Progenitor cell of endocrine pancreas (in vitro differentiated cells): ENCODE data around the gene SIPA1L3. TPM values are rescaled to one million over a fixed set of nuclear protein-coding genes. Genes with fewer than 3 reads are reported as not detected.

Experiments used
- DNase-seq: peaks from one replicate; pipeline ENCODE4 v3.0.0; 2021; ENCODE audit warnings: low spot score; ENCODE audit not compliant: unreplicated experiment
- H3K27ac Mint-ChIP-seq: 2 replicates; pipeline ENCODE4 v1.8.0; 2021; ENCODE audit warnings: mild to moderate bottlenecking, moderate library complexity, mixed read lengths
- H3K27me3 Mint-ChIP-seq: 2 replicates; pipeline ENCODE4 v1.8.0; 2021; ENCODE audit warnings: mixed read lengths
- H3K36me3 Mint-ChIP-seq: 2 replicates; pipeline ENCODE4 v1.8.0; 2022; ENCODE audit warnings: mixed read lengths; ENCODE audit not compliant: insufficient read depth
- H3K4me1 Mint-ChIP-seq: 2 replicates; pipeline ENCODE4 v1.8.0; 2021; ENCODE audit warnings: low read depth, mixed read lengths
- H3K4me3 Mint-ChIP-seq: 2 replicates; pipeline ENCODE4 v1.8.0; 2021; ENCODE audit warnings: low read depth, mild to moderate bottlenecking, moderate library complexity, mixed read lengths
- H3K9me3 Mint-ChIP-seq: 2 replicates; pipeline ENCODE4 v1.8.0; 2021; ENCODE audit warnings: low read depth, mixed read lengths
- CTCF ChIP-seq: fragments of 200-600 bp; sonication (generic); IDR thresholded peaks from one replicate; pipeline ENCODE4 v1.5.0; 2021; ENCODE audit warnings: antibody characterized with exemption, mild to moderate bottlenecking; ENCODE audit not compliant: unreplicated experiment
- total RNA-seq: library from RNA; stranded (reverse); gene quantifications from 2 replicates; pipeline ENCODE4 v1.2.1, GENCODE V29; 2021

The SIPA1L3 gene
- total RNA-seq, 1 donor from 2014 or later: 132 TPM

DNA sequence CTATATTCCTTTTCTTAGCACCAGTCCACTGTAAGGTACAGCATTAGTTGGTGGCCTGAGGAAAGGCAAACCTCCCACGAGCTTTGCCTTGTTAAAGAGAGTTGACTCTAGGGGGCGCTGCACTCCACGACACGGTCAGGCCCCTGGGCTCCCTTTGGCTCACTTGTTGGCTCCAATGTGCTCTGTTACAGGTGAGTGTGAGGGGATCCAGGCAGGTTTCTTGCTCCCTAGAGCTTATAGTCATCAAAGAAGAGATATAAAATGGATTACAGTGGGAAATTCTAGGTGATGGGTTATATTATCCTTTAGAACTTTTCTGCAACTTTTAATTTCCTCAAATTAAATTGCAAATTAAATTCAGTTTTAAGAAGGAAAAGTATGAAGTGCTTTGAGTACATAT lies 4.3 kb upstream of the SIPA1L3 start:
- no peak overlapping the region for H3K4me3 Mint-ChIP-seq
- peak overlapping the region; percentile 95 for H3K27ac Mint-ChIP-seq
- no peaks in the 10 kb centered on the region for H3K9me3 Mint-ChIP-seq
- peak; percentile 82 for DNase-seq
- H3K36me3 Mint-ChIP-seq: no peaks in the 10 kb centered on the region
- H3K27me3 Mint-ChIP-seq: no peaks in the 10 kb centered on the region
- H3K4me1 Mint-ChIP-seq: peaks cover 20% of the 10 kb centered on the region
- peak; percentile 93 for TF ChIP-seq CTCF

DNA sequence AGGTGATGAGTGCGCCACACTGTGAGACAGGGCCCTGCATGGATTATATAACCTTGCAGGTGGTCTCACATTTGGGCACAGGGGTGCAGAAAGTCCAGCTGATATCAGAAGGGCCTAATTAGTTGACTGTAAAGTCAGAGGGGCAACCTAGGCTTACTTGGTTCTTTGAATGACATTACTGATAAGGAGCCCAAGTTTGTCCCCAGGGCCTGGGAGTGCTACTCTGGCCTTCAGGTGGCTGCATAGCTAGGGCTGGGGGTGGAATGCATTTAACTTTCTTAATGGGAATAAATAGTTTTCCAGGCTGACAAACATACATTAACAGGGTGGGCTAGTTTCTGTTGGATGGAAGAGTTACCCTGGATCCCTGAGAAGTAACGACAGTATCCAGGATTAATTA lies 3.9 kb upstream of the SIPA1L3 start:
- Mint-ChIP-seq H3K4me3 (no peak overlapping the region), H3K27me3 (no peaks in the 10 kb centered on the region), H3K4me1 (peaks cover 22% of the 10 kb centered on the region), H3K36me3 (no peaks in the 10 kb centered on the region), H3K27ac (peak overlapping the region; percentile 95), H3K9me3 (no peaks in the 10 kb centered on the region)
- no peak for TF ChIP-seq CTCF
- DNase-seq: no peak

DNA sequence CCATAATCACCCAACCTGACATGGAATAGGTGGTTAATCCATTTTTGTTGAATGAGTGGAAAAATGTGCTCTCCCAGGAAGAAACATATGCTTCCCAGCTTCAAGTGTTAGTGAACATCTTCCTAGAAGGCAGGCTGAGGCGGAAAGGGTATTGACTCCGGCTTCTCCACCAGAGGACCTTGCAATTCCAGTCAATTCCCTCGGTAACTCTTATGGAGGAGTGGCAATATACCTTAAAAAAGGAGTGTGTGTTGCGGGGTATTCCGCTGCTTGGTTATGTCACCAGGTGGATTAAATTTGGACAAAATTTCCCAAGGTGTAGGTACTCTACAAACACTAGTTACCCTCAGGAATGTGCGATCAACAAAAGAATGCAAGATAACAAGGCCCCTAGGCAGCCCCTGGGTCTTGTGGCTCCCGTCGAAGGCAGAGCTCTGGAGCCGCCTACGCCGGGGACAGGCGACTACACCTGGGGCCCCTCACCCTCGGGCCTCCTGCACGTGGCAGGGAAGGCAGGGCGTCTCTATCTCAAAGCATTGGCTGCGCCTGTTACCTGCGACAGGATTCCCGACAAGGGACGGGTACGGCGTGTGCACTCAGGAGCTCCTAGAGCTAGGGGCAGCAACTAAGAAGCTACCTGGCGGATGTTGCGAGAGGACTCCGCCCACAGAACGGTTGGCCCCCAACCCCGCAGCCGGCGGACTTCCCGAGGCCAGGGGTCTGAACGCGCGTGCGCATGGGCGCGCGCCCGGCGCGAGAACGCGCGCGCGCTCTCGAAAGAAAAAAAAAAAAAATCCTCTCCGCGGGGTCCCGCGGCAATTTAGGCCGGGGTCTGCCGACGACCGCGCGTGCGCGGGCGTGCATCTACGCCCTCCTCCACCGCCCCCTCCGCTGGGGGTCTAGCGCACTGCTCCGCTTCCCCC lies 801 bp upstream of the SIPA1L3 start, which contains the start of gene WDR87:
Gene WDR87, minus strand, starts transcription at position 649 of the 923 bp plus-strand sequence. CDS start 8,355 bp downstream, outside the sequence.
- no peaks in the 10 kb centered on the region for H3K9me3 Mint-ChIP-seq
- H3K4me3 Mint-ChIP-seq: peak within 1 kb of the TSS; percentile 89
- H3K4me1 Mint-ChIP-seq: peaks cover 43% of the 10 kb centered on the region
- peaks cover 2% of the 10 kb centered on the region for H3K36me3 Mint-ChIP-seq
- H3K27ac Mint-ChIP-seq: peak within 1 kb of the TSS; percentile 99
- no peak for TF ChIP-seq CTCF
- no peaks in the 10 kb centered on the region for H3K27me3 Mint-ChIP-seq
- peak; percentile 71 for DNase-seq

- H3K9me3 Mint-ChIP-seq: no peaks in the 10 kb centered on the region
- H3K4me1 Mint-ChIP-seq: peaks cover 42% of the 10 kb centered on the region
- no peak for TF ChIP-seq CTCF
- no peak for DNase-seq
- H3K27me3 Mint-ChIP-seq: no peaks in the 10 kb centered on the region
- peak overlapping the region; percentile 35 for H3K27ac Mint-ChIP-seq
- H3K4me3 Mint-ChIP-seq: peak overlapping the region; percentile 89
- peaks cover 6% of the 10 kb centered on the region for H3K36me3 Mint-ChIP-seq
These were observed 887 bp downstream of the SIPA1L3 start for GRCh38 chr19:37907735-37908455.

DNA sequence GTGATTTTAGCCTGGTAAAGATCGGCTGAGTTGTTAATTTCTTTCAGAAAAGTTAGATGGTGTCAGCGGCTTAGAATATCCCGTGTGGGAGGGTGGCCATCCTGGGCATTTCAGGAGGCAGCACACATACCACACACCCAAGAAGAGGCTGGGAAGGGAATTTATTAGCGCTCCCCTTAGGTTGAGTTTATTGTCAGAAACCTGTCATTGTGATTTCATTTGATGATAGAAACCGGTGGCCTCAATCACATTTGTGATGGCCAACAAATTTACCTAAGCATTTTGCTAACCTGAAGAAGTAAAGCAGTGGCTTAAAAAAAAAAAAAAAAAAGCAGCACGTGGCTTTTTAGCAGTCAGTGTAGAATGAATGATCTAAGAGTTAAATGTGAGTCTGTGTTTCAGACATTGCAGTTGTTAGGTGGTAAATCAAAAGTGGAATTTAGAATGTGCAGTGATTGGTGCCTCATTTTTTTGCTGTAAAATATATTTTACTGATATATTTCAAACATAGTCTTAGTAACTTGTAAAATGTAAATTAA lies 2.7 kb downstream of the SIPA1L3 start:
- Mint-ChIP-seq H3K36me3 (peaks cover 6% of the 10 kb centered on the region), H3K4me1 (peaks cover 34% of the 10 kb centered on the region), H3K27ac (no peak overlapping the region), H3K4me3 (peak overlapping the region; percentile 89), H3K27me3 (no peaks in the 10 kb centered on the region), H3K9me3 (no peaks in the 10 kb centered on the region)
- DNase-seq: no peak
- no peak for TF ChIP-seq CTCF
